ENCODE measurements around the gene OR51V1.
"Not testable (repeated sequence)": the region's sequence is repeated elsewhere in the genome, so short reads cannot be mapped to it uniquely, and the experiment has no call there.

The OR51V1 gene

GRCh38 chr11:5200582-5200981 is at the start of gene OR51V1:
Gene OR51V1, minus strand, starts transcription at chr11:5200682. Its CDS starts 0 bp downstream, at chr11:5200682.
- no peak for DNase-seq

- DNase-seq, result not testable (repeated sequence)
These were observed 49.4 kb upstream of the OR51V1 start, which contains the start of gene HBG1 for GRCh38 chr11:5249807-5250396. Gene HBG1, minus strand, starts transcription at chr11:5249857. Its CDS starts 53 bp downstream, at chr11:5249804.

- DNase-seq, result not testable (repeated sequence)
These were observed 48.0 kb upstream of the OR51V1 start for GRCh38 chr11:5248498-5248897.

- DNase-seq, result no peak
These were observed 47.1 kb upstream of the OR51V1 start for GRCh38 chr11:5247472-5248192.

GRCh38 chr11:5246772-5247471 is 46.4 kb upstream of the OR51V1 start:
- DNase-seq, result no peak

GRCh38 chr11:5245155-5245554 is 44.7 kb upstream of the OR51V1 start:
- DNase-seq, result no peak

- DNase-seq, result no peak
These were observed 43.3 kb upstream of the OR51V1 start for GRCh38 chr11:5243816-5244180.

- DNase-seq, result no peak
These were observed 42.7 kb upstream of the OR51V1 start for GRCh38 chr11:5242933-5243815.

- DNase-seq, result no peak
These were observed 41.7 kb upstream of the OR51V1 start for GRCh38 chr11:5242208-5242607.

- DNase-seq, result no peak
These were observed 41.0 kb upstream of the OR51V1 start for GRCh38 chr11:5241458-5241857.

GRCh38 chr11:5240458-5240857 is 40.0 kb upstream of the OR51V1 start:
- no peak for DNase-seq

GRCh38 chr11:5240056-5240455 is 39.6 kb upstream of the OR51V1 start:
- no peak for DNase-seq

- no peak for DNase-seq
These were observed 38.6 kb upstream of the OR51V1 start for GRCh38 chr11:5239046-5239445.

- no peak for DNase-seq
These were observed 38.0 kb upstream of the OR51V1 start for GRCh38 chr11:5238486-5238885.

- no peak for DNase-seq
These were observed 36.9 kb upstream of the OR51V1 start for GRCh38 chr11:5237420-5237819.

- DNase-seq, result no peak
These were observed 35.0 kb upstream of the OR51V1 start for GRCh38 chr11:5235364-5236095.

- DNase-seq, result no peak
These were observed 33.9 kb upstream of the OR51V1 start, which contains the start of gene HBD for GRCh38 chr11:5234381-5234834. Gene HBD, minus strand, starts transcription at chr11:5234483. Its CDS starts 50 bp downstream, at chr11:5234433.

GRCh38 chr11:5233307-5233706 is 32.8 kb upstream of the OR51V1 start:
- DNase-seq, result no peak

GRCh38 chr11:5232821-5233220 is 32.3 kb upstream of the OR51V1 start:
- no peak for DNase-seq

- no peak for DNase-seq
These were observed 31.7 kb upstream of the OR51V1 start for GRCh38 chr11:5232176-5232575.

GRCh38 chr11:5231111-5231510 is 30.6 kb upstream of the OR51V1 start:
- no peak for DNase-seq

- DNase-seq, result no peak
These were observed 29.8 kb upstream of the OR51V1 start for GRCh38 chr11:5230266-5230665.
